ENCODE results near the gene PINLYP. TPM values are rescaled to one million over a fixed set of nuclear protein-coding genes. Genes with fewer than 3 reads are reported as not detected.
A peak's percentile ranks its signal among the peaks of the same experiment; 100 is the strongest.

The PINLYP gene
- 0.51 to 2.3 TPM (median 1.6 TPM) in 3 replicates for total RNA-seq
- long read RNA-seq = 0 reads

DNA sequence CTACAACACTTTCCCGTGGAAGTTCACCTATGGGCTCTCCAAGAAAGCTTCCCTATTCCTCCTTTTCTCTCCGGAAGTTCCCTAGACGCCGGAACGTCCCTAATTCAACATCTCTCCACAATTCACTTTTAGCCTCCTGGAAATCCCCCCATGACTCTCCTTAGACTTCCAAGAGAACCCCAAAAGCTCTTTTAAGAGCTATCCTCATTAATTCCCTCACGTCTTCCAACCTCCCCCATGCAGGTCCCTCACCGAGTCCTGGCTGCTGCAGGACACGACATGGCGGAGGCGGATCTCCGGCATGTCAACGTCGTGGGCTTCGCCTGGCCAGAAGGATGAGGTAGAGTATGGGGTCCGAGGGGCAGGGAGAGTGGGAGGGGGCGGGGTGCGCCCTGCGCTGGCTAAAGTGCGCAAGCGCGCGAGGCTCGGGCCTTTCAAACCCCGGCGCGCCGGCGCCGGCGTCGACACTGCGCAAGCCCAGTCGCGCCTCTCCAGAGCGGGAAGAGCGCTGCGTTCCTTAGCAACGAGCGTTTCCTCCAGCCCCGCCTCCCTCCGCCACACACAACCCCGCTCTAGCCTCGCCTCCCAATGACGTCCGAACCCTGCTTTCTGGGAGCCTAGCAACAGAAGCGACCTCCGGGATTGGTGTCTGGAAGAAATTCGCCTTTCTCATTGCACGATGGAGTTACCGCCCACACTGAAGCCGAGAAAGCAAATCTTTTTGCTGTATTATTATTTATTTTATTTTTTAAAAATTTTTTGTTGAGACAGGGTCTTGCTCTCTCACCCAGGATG, at the start of gene PINLYP, which contains the start of gene XRCC1:
TSS of gene PINLYP (plus strand) at position 646 of the 795 bp plus-strand sequence. CDS start 1,391 bp downstream, outside the sequence.
TSS of gene XRCC1 (minus strand) at position 372 of the 795 bp plus-strand sequence. CDS start at position 303, 69 bp downstream.
- Mint-ChIP-seq H3K4me1 (ENCODE audit: low read depth) (peaks cover 15% of the 10 kb centered on the region), H3K9me3 (ENCODE audit: low read depth) (no peaks in the 10 kb centered on the region), H3K27me3 (ENCODE audit: low read depth) (peaks cover 2% of the 10 kb centered on the region), H3K36me3 (ENCODE audit: low read depth) (no peaks in the 10 kb centered on the region), H3K4me3 (ENCODE audit: unreplicated experiment) (peak within 1 kb of the TSS; percentile 95), H3K27ac (ENCODE audit: unreplicated experiment) (peak within 1 kb of the TSS; percentile 92)
- DNase-seq (ENCODE audit: low spot score) = peak; percentile 98
- TF ChIP-seq CTCF (IDR thresholded peaks at IDR 0.05) = no peak

GRCh38 chr19:43525836-43526771, 49.5 kb upstream of the PINLYP start:
- H3K27ac Mint-ChIP-seq (ENCODE audit: unreplicated experiment) = peak overlapping the region; percentile 76
- no peaks in the 10 kb centered on the region for H3K9me3 Mint-ChIP-seq (ENCODE audit: low read depth)
- peak overlapping the region; percentile 88 for H3K4me3 Mint-ChIP-seq (ENCODE audit: unreplicated experiment)

DNA sequence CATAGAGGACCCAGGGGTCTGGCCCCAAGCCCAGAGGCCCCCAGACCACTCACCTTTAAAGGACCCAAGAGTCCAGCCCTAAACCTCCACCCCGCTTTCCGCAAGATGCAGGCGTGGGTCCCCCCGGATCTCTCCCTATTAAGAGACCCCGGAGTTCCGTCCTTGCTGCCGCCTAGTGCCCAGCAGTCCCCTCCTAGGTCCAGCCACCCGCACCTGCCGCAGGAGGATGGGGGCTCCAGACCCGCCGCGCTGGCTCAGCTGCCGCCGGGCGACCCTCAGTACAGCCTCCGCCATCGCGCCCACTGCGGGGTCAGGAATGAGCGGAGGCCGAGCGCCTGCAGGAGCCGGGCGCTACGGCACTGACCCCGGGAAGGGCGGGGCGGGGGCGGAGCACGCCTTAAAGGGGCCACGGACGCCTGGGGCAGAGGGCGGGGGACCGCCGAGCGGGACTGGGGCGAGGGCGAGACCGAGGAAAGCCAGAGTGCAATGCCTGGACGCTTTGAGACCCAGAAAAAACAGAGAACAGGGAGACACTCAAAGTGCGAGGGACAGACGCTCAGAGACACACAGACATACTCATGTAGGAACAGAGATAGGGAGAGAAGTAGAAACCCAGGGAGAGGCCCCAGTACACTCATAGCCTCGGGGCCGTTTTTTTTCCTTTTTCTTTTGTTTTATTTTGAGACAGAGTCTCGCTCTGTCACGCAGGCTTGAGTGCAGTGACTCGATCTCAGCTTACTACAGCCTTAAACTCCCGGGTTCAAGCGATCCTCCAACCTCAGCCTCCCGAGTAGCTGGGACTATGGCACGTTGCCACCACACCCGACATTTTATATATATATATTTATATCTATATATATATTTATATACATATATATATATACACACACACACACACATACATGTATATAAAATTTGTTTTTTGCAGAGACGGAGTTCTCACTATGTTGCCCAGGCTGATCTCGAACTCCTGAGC, 48.4 kb upstream of the PINLYP start, which contains the start of gene ETHE1:
TSS of gene ETHE1 (minus strand) at position 318 of the 976 bp plus-strand sequence. CDS start at position 294, 24 bp downstream.
- Mint-ChIP-seq H3K4me1 (ENCODE audit: low read depth) (peaks cover 35% of the 10 kb centered on the region), H3K4me3 (ENCODE audit: unreplicated experiment) (peak within 1 kb of the TSS; percentile 88), H3K27me3 (ENCODE audit: low read depth) (no peaks in the 10 kb centered on the region), H3K9me3 (ENCODE audit: low read depth) (no peaks in the 10 kb centered on the region), H3K27ac (ENCODE audit: unreplicated experiment) (peak within 1 kb of the TSS; percentile 96), H3K36me3 (ENCODE audit: low read depth) (no peaks in the 10 kb centered on the region)
- TF ChIP-seq CTCF (IDR thresholded peaks at IDR 0.05) = peak; percentile 38
- DNase-seq (ENCODE audit: low spot score) = peak; percentile 87

More at GRCh38 chr19:43525836-43526771, 49.5 kb upstream of the PINLYP start:
- TF ChIP-seq CTCF (IDR thresholded peaks at IDR 0.05) = no peak
- DNase-seq (ENCODE audit: low spot score) = peak; percentile 85
- Mint-ChIP-seq H3K4me1 (ENCODE audit: low read depth) (peaks cover 35% of the 10 kb centered on the region), H3K36me3 (ENCODE audit: low read depth) (no peaks in the 10 kb centered on the region), H3K27me3 (ENCODE audit: low read depth) (no peaks in the 10 kb centered on the region)

- Mint-ChIP-seq H3K9me3 (ENCODE audit: low read depth) (no peaks in the 10 kb centered on the region), H3K27me3 (ENCODE audit: low read depth) (no peaks in the 10 kb centered on the region)
Measured at GRCh38 chr19:43527860-43528622, 47.6 kb upstream of the PINLYP start.

More at GRCh38 chr19:43527860-43528622, 47.6 kb upstream of the PINLYP start:
- H3K36me3 Mint-ChIP-seq (ENCODE audit: low read depth) = no peaks in the 10 kb centered on the region
- no peak overlapping the region for H3K4me3 Mint-ChIP-seq (ENCODE audit: unreplicated experiment)
- H3K27ac Mint-ChIP-seq (ENCODE audit: unreplicated experiment) = no peak overlapping the region
- H3K4me1 Mint-ChIP-seq (ENCODE audit: low read depth) = peaks cover 40% of the 10 kb centered on the region
- DNase-seq (ENCODE audit: low spot score) = peak; percentile 37
- no peak for TF ChIP-seq CTCF (IDR thresholded peaks at IDR 0.05)

Measured in chondrocyte (in vitro differentiated cells).